ENCODE results near the gene VTI1A. TPM values are rescaled to one million over a fixed set of nuclear protein-coding genes. Genes with fewer than 3 reads are reported as not detected.

Gene VTI1A
- total RNA-seq, 1 donor from 2014 or later: 28.7 TPM

DNA sequence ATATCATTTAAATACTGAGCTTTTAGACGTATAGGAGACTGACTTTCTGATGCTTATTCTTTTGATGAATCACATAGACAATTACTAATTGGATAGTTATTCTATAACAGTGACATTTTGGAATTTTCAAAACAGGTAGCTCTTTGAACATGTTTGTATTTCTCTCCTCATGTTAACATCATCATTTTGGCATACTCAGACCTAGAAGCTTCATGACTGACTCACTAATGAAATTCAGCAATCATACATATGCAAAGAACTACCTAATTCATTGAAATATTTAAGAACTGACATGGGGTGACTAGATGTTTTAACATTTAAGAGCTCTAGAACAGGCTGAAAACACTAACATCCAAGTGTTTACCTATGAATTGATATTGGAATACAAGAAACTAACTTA is 192.3 kb downstream of the VTI1A start:
- no peak for DNase-seq

DNA sequence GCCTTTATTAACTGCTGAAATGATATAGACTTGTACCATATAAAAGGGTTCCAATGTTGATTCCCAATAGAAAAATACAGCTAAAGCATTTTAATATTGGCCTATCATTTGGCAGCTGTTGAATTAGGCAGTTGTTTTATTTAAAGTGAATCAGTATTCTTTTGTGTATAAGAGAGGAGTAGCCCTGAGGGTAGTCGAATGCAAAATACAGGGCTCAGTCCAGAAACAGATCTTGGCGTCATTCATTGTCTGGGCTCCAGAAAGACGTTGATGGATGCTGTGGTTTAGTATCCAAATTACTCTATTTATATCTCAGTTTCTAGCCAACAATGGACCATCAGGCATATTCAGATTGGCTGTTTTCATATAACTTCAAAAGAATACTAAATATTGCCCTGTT is 193.6 kb downstream of the VTI1A start:
- no peak for DNase-seq

GRCh38 chr10:112643600-112644264 is 196.7 kb downstream of the VTI1A start:
- no peak for DNase-seq

- DNase-seq: no peak
These were observed 197.2 kb downstream of the VTI1A start for GRCh38 chr10:112644265-112644645.

DNA sequence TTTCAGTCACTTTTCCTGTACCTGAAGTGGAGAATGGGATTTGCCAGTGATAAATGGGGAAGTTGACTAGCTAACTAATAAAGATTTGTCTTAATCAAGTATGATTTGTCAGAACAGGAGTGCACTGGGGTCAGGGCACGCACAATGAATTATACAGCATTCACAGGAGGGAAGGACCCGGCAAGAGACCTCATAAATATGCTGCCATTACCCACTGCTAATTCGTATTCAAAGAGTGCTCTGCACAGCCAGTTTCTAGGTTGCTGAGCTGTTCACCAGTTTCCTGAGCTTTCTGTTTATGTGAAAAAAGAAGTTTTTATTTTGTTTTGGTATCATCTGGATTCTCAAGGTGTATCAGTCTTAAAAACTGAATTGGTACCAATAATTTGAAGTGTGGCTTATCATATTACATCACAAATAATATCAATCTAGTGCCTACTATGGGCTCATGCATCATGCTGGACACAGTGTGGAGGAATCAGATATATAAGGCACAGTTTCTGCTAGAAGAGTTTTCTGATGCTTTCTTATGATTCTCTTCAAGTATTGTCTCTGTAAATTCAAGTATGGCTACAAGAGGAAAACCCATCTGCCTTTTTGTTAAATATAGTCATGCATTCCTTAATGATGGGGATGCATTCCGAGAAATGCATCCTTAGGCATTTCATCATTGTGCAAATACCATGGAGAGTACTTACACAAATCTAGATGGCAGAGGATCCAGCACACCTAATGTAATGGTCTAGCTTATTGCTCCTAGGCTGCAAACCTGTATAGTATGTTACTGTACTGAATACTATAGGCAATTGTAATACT is 202.2 kb downstream of the VTI1A start:
- DNase-seq: no peak

DNA sequence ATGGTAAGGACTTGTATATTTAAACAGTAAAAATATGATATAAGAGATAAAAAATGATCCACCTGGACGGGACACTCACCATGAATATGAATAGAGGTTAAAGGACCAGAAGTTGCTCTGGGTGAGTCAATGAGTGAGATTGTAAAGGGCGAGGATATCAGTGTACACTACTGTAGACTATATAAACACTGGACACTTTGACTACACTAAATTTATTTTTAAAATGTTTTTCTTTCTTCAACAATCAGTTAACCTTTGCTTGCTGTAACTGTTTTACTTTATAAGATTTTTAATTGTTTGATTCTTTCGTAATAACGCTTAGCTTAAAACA is 202.8 kb downstream of the VTI1A start:
- DNase-seq: no peak

DNA sequence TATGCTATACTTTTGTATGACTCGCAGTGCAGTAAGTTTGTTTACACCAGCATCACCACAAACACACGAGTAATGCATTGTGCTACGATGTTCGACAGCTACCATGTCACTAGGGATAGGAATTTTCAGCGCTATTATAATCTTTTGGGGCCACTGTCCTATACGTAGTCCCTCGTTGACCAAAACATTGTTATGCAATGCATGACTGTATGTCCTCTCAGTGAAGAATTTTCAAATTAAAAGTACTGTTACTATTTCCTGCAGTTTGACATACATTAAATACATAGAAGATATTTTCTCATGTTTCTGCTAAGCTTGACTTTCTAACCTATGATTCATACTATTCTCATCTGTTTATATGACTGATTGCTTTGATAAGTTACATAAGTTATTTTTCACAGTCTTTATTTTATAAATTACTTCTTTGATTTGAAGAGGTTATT is 203.6 kb downstream of the VTI1A start:
- DNase-seq: no peak

GRCh38 chr10:112653215-112653614 is 206.2 kb downstream of the VTI1A start:
- no peak for DNase-seq

DNA sequence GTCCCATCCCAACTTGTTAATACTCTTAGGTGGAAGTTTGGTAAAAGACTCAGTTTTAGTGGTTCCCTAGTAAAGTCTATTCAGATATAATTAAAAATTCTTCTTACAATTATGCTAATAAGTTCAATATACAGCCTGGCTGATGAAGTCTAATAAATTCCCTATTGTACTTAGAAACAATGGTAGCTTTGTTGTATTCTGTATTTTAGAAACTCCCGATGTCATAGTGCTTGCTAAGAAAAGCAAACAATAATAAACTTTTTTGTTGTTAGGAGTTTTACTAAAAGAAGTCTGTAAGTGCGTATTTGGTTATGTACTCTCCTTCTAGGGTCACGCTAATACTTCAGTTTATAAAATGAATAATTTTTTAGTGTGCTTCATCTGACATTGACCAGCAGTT is 206.8 kb downstream of the VTI1A start:
- DNase-seq: no peak

DNA sequence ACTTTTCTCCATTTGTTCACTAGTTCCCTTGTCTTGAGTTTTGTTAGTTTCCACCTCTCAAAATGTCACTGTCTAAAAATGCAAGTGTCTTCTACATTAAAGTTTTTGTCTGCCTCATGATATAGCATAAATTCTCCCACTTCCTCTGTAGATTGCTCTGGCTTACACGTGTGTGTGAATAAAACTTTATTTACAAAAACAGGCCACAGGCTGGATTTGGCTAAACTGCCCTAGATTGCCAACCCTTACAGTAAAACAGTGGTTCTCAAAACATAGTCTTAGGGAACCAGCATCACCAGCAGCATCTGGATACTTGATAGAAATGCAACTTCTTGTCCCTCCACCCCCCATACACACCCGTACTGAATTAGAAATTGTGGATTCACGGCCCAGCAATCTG is 207.8 kb downstream of the VTI1A start:
- no peak for DNase-seq

- DNase-seq: no peak
These were observed 208.7 kb downstream of the VTI1A start for GRCh38 chr10:112655722-112656121.

DNA sequence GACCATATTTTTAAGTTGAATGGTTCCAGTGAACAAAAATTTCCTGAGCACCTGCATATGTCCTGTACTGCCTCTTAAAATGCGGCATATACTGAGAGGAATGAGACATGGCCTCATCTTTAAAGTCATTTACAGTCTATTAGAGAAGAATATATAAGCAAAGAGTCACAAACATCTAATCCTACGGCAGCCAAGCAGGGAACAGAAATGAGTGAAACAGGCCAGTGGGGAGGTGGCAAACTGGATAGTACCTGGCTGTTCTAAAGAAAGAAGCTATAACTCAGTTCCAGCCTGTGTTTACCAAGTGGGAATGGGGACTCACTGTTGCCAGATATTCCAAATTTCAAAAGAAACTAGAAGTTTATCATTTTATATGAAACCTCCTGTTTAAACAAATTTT is 211.4 kb downstream of the VTI1A start:
- DNase-seq: no peak

- DNase-seq: no peak
These were observed 212.1 kb downstream of the VTI1A start for GRCh38 chr10:112658900-112659638.

GRCh38 chr10:112663234-112664125 is 216.5 kb downstream of the VTI1A start:
- DNase-seq: no peak

- no peak for DNase-seq
These were observed 219.1 kb downstream of the VTI1A start for GRCh38 chr10:112666094-112666493.

GRCh38 chr10:112669989-112670388 is 223.0 kb downstream of the VTI1A start:
- DNase-seq: no peak

DNA sequence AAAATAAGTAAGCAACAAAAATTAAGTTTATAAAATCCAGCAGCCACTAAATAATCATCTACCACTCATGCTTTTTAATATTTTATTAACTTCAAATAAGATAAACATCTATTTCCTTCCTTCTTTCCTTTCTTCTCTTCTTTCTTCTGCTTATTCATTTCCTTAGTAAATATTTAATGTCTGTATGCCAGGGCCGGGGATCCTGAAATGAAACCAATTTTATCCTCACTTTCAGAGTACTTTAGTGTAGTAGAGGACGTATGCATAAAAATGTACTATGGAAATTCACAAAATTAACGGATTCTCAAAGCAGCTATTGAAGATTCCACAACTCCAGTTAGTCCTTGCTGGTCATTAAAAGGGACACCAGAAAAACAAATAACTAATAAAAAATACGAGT is 224.7 kb downstream of the VTI1A start:
- no peak for DNase-seq

DNA sequence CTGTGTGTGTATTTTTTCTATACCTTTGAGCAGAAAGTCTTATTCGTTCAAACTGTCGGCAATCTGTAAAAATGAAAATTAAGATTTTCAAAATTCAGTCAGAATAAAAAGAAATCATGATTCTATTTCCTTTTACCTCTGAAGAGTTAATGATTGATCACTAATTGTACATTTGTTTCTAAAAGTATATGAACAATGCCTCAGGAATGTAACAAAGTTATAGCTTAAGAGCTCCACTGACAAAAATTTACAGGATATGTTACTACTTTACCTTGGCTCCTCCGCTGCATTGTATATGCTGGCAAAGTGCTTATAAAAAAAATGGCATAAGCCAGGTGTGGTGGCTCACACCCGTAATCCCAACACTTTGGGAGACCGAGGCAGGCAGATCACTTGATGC is 225.7 kb downstream of the VTI1A start:
- DNase-seq: no peak

DNA sequence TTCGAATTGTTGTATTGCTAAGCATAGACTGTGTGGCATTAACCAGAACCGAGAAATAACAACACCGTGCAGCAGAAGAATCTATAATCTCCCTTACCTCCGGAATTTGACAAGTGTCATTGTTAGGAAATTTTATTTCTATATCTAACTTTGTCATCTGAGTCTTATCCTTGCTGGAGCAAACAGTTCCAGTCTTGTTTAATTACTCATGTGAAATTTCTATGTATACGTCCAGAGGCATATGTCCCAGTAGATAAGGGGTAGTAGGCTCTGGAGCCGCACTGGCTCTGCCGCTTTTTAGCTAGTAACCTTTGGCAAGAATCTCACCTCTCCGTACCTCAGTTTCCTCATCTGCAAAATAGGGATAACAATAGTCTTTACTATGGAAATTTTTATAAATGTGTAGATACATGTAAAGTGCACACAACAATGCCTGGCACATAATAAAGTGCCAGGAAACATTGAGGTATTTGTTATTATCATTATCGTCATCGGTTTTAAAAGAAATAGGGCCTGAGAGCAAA is 228.6 kb downstream of the VTI1A start:
- no peak for DNase-seq

- no peak for DNase-seq
These were observed 230.7 kb downstream of the VTI1A start for GRCh38 chr10:112677689-112678088.

GRCh38 chr10:112678581-112678980 is 231.6 kb downstream of the VTI1A start:
- DNase-seq: no peak

DNA sequence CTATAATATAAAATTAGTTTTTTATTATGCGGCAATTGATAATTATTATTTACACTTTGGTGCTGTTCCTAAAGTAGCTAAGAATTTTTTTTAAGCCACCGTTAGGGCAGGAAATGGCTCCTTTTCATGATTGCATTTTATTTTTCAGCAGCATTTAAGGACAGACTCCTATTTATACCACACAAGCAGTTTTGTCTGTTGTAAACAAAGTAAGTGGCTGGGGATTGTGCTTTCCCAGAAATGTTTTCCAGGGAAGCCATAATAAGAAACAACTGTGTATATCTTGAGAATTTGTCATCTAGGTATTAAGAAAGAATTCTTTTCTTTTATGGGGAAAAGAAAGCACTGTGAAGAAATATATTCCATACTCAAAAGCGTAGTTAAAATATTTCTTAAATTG is 232.0 kb downstream of the VTI1A start:
- no peak for DNase-seq
